NCI-H2107 (cell line): ENCODE results near the gene ACAP2.
"Not testable (repeated sequence)": the region's sequence is repeated elsewhere in the genome, so short reads cannot be mapped to it uniquely, and the experiment has no call there.

Experiments
- DNase-seq: peaks from one replicate; lab custom pipeline; 2025; lab: John Stamatoyannopoulos, UW

ACAP2 gene

DNA sequence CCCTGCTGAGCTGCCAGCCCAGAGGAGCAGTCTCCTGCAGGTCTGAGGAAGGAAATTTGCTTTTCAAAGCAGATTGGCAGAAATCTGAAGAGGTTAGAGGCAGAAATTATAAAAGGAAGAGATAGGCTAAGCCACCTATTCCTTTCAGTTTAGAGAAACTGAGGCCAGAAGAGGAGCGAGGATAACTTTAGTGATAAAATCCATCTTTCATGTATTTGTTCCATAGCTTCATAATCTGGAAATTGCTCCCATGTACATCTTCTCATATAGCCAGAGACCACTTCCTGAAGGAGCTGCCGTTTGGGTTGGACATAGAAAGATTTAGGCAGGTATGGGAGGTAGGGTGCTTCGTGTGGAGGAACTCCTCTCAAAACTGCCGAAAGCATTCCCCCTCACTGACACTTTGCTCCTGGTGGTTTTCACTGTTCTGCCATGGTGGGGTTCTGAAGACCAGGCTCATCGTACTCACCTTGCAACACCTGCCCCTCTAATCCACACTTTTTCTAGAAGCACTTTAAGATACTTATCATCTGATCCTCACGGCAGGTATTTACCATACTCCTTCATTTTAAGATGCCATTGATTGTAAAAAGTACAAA is 670 bp upstream of the ACAP2 start:
- DNase-seq = no peak

- DNase-seq = no peak
Measured at GRCh38 chr3:195441992-195442572, 738 bp downstream of the ACAP2 start.

DNA sequence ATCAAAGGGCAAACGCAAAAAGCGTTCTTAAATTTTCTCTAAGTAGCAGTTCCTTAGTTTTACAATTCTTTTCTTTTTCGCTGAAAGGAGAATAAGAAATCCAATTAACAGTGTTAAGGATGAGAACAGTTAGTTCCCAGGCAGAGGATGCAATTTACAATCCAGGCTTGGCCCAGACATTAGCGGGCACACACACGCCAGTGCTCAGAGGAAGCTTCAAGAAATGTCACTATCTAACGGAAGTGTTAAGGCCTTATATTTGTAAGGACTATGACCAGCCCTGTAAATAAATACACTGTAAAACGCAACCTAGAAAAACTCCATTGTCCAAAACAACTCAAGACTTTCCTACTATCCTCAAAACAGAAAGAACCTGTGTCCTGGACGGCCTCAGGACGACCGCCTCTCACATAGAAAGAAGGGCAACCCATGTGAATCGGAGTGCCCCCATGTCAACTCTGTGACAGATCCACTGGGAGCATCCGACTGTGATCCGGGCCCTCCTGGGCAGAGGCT is 1.3 kb downstream of the ACAP2 start:
- no peak for DNase-seq

DNA sequence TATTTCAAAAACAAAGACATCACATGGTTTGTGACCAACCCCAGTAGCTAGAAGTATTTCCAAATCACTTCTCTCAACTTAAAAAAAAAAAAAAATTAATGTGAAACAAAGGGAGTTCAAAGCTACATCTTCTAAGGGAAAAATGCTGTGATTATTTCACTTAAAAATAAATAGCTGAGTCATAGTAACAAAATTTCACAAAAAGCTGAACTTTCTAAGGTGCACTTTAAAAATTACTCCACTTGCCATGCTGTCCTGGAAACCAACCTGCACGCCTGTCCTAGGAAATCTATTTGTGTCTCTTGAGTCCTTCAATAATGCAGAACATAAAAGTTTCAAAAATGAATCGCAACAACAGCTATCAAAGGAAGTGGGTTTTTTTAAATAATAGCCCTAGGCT is 1.8 kb downstream of the ACAP2 start:
- no peak for DNase-seq

GRCh38 chr3:195440379-195440778 is 2.4 kb downstream of the ACAP2 start:
- DNase-seq = no peak

GRCh38 chr3:195438371-195438770 is 4.4 kb downstream of the ACAP2 start:
- DNase-seq = no peak

GRCh38 chr3:195425849-195426248 is 17.0 kb downstream of the ACAP2 start:
- no peak for DNase-seq

GRCh38 chr3:195423818-195424217 is 19.0 kb downstream of the ACAP2 start:
- DNase-seq = no peak

DNA sequence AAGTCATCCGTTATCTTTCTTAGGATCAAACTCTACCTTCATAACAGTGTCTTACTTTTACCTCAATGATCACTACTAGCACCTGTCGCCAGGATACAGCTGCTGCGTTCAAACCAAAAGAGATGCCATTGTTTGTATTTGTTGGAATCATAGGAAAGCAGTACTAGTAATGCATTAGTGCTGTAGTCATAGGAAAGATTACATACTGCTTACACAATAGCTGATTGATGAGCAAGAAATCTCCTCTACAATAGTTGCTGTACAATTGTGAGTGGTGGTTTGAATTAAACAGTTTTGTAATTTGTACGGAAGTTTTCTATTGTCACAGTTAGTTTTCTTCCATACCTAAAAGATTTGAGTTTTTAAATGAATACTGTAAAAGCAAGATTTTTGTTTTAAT is 21.4 kb downstream of the ACAP2 start:
- DNase-seq = no peak

GRCh38 chr3:195416795-195417194 is 26.0 kb downstream of the ACAP2 start:
- DNase-seq = no peak

DNA sequence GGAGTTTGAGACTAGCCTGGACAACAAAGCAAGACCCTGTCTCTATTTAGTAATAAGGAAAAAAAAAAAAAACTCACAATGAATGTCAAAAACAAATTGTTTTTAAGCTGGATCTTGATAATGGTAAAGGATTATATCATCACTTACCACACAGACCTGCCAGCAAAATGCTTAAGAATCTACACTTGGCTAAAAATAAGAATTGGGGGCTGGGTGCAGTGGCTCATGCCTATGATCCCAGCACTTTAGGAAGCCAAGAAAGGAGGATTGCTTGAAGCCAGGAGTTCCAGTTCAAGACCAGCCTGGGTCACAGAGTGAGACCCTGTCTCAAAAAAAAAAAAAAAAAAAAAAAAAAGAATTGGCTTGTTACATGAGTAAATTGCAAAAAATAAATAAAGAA is 31.0 kb downstream of the ACAP2 start:
- no peak for DNase-seq

DNA sequence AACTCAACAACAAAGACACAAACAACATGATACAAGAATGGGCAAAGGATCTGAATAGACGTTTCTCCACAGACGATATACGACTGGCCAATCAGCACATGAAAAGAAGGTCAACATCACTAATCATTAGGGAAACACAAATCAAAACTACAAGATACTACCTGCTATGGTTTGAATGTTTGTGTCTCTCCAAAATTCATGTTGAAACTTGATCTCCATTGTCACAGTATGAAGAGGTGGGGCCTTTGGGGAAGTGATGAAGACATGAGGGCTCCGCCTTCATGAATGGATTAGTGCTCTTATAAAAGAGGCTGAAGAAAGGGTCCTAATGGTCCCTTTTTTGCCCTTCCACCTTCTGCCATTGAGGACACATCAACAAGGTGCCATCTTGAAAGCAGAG is 32.3 kb downstream of the ACAP2 start:
- DNase-seq = no peak

- DNase-seq = no peak
Measured at GRCh38 chr3:195407531-195408409, 35.0 kb downstream of the ACAP2 start.

DNA sequence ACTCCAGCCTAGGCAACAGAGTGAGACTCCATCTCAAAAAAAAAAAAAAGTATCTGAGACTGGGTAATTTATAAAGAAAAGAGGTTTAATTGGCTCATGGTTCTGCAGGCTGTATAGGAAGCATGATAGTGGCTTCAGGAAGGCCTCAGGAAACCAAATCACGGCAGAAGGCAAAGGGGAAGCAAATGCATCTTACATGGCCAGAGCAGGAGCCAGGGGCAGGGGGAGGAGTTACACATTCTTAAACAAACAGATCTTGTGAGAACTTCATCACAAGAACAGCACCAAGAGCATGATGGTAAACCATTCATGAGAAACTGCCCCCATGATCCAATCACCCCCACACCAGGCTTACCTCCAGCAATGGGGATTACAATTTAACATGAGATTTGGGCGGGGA is 37.2 kb downstream of the ACAP2 start:
- DNase-seq = no peak

DNA sequence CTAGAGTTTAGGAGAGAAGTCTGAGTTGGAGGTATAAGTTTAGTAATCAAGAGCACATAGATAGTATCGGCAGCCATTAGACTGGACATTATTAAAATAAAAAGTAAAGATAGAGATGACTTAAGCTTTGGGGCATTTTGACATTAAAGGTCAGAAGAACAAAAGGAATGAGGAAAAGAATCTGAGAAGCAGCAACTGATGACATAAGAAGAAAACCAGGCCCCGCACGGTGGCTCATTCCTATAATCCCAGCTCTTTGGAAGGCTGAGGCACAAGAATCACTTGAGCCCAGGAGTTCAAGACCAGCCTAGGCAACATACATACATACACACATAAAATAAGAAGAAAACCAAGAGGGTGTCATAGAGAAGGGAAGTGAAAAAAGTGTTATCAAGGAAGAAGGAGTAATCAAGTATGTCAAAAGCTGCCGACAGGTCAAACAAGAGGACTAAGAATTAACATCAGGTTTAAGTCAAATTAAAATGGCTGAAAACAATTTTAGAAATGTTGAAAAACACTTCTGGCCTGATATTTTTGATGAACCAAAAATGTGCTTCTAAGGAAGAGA is 38.9 kb downstream of the ACAP2 start:
- DNase-seq = no peak

DNA sequence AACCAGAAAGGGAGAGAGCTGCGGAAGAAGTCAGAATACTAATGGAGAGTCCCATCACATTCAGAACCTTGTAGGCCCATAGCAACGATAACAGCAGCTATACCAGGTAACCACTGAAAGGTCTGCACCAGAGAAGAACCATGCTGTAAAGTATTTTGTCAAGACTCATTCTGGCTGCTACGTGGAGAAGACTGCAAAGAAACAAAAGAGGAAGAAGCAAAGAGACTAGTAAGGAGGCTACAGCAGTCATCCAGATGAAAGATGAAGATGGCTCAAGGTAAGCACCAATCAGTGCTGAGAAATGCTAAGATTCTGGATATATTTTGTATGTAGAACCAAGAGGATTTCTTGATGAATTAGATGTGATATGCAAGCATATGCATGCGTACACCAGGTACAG is 39.6 kb downstream of the ACAP2 start:
- DNase-seq = no peak

GRCh38 chr3:195401943-195402342 is 40.9 kb downstream of the ACAP2 start:
- DNase-seq = no peak

DNA sequence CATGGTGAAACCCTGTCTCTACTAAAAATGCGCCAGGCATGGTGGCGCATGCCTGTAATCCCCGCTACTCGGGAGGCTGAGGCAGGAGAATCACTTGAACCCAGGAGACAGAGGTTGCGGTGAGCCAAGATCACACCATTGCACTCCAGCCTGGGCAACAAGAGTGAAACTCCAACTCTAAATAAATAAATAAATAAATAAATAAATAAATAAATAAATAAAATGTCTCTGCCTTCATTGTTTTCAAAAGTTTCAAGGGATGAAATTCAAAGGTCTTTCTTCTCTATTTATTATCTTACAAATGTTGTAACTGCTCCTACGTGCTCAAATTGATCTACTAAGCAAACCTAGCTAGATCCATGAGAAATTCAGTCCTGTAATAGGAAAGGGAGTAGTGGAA is 44.4 kb downstream of the ACAP2 start:
- DNase-seq = not testable (repeated sequence)

- no peak for DNase-seq
Measured at GRCh38 chr3:195397524-195397923, 45.3 kb downstream of the ACAP2 start.

GRCh38 chr3:195395208-195395816 is 47.5 kb downstream of the ACAP2 start:
- DNase-seq = no peak

DNA sequence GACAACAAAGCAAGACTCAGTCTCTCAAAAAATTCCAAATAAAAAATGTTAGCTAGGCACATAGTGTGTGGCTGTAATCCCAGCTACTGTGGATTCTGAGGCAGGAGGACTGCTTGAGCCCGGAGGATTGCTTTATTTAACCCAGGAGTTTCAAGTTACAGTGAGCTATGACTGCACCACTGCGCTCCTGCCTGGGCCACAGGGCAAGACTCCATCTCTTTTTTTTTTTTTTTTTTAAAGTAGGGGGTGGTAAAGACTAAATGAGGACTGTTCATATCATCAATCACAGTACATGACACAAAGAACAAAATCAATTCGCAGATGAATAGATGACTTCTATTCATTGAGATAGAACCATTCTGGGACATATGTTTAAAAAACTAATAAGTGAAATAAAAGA is 48.1 kb downstream of the ACAP2 start:
- DNase-seq = no peak

DNA sequence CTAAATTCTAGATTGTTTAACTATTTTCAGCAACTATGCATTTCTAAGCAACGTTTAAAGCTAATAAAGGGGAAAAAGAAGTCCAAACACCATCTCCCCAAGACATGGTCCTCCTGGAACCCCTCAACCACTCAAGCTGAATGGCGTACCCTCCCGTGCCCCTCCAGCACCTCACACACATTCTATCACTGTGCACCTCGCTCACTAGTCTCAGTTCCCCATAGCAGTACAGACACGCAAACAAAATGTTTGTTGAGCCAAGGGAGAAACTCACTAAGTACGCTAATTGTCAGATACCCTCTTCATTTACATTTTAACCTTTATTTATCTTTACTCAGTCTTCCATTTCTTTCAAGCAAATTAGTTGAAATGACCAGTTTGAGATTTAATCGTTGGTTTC is 48.8 kb downstream of the ACAP2 start:
- no peak for DNase-seq
